ENCODE results near the gene PCSK1N.

DNA sequence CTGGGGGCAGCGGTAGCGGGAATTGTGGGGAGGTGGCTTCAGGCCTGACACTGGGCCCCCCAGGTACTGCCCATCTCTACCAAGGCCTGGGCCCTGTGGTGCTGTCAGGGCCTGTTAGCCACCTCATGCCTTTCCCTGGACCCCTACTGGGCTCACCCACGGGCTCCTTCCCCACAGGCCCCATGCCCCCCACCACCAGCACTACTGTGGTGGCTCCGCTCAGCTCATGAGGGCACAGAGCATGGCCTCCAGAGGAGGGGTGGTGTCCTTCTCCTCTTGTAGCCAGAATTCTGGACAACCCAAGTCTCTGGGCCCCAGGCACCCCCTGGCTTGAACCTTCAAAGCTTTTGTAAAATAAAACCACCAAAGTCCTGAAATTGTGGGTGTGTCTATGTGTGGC is 41.5 kb downstream of the PCSK1N start:
- no peak for TF ChIP-seq CTCF (IDR thresholded peaks at IDR 0.05; ENCODE audit: extremely low read depth in 1 of 2, insufficient read depth in 1 of 2, low read depth in 1 of 2, low read length in 2 of 2)
- no peak for TF ChIP-seq EZH2 (IDR thresholded peaks at IDR 0.05; ENCODE audit: borderline replicate concordance, low read depth, low read length, severe bottlenecking)
- no peak for TF ChIP-seq POLR2AphosphoS5 (IDR thresholded peaks at IDR 0.05; ENCODE audit: insufficient read depth, low read depth, low read length)
- no peak for TF ChIP-seq POLR2A (IDR thresholded peaks at IDR 0.05; ENCODE audit: low read depth, low read length)
- no peak for TF ChIP-seq MYC (IDR thresholded peaks at IDR 0.05; ENCODE audit: low read depth, low read length)
- TF ChIP-seq JUN (IDR thresholded peaks at IDR 0.05; ENCODE audit: borderline replicate concordance, insufficient read depth, insufficient read length, low read depth): no peak

All from endothelial cell of umbilical vein (primary cell).